G401 (cell line): ENCODE measurements around the gene MAGI1. TPM values are rescaled to one million over a fixed set of nuclear protein-coding genes. Genes with fewer than 3 reads are reported as not detected.
"Not testable (repeated sequence)": the region's sequence is repeated elsewhere in the genome, so short reads cannot be mapped to it uniquely, and the experiment has no call there.

Experiments
- DNase-seq: peaks from one replicate; pipeline ENCODE4 v3.0.0-alpha.2; 2015; ENCODE audit warnings: low spot score
- in situ Hi-C: cut with HindIII; loops from 2 replicates; pipeline ENCODE4 v1.10.0; 2016; ENCODE audit warnings: low sequenced_read_pairs, mixed read lengths
- total RNA-seq: library from RNA; depleted of rRNA; stranded (reverse); fragments of >200 nt; shearing (Covaris generic); gene quantifications from 2 replicates; pipeline ENCODE4 v1.2.3, GENCODE V29; 2014

The MAGI1 gene
- total RNA-seq, 1 experiment from 2014 or later, result 7.7 TPM

DNA sequence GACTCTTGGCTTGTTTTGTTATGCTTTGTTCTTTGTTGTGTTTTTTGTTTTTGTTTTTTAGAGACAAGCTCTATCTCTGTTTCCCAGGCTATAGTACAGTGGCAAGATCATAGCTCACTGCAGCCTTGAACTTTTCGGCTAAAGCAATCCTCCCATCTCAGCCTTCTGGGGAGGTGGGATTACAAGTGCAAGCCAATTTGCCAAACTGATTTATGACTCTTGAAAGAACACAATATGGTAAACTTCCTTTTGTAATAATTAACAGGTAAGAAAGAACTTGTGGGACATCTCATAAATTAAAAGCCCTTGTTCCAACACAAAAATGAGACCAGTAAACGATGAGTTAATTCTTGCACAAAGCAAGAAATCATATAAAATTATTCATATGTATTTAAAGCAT is 476.3 kb downstream of the MAGI1 start:
- DNase-seq, result no peak
- in situ Hi-C loops, result no loop called here

DNA sequence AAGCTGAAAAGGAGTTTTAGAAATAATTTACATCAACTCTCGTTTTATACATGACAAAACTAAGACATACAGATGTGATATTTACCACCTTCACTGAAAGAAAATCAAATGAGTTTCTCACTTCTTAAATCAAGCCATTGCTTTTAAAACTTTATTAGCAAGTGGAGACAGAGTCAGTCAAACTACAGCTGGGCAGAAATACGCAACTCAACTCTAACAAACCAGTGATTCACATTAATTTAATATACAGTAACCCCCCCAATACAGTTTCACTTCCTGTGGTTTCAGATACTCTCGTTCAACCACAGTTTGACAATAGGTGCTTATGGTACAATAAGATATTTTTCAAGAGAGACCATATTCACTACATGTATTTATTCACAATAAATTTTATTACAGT is 477.1 kb downstream of the MAGI1 start:
- DNase-seq, result no peak
- in situ Hi-C loops, result no loop called here

DNA sequence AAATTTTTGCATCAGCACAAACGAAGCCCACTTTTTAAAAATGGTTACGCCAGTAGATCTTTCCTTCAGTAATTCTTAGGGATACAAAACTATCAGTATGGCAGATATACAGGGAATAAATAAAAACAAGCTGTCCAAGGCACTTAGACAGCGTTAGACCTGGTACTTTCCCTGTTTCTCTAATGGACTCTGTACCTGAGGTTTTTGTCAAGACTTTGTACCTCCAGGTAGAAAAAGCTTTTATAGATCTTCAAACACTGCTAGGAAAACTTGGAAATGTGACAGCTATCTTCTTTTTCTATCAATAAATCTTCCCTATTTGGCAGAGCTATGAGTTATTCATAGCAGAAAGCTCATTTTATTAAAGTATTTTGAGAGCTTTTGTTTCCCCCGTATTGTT is 477.8 kb downstream of the MAGI1 start:
- DNase-seq, result no peak
- in situ Hi-C loops, result no loop called here

DNA sequence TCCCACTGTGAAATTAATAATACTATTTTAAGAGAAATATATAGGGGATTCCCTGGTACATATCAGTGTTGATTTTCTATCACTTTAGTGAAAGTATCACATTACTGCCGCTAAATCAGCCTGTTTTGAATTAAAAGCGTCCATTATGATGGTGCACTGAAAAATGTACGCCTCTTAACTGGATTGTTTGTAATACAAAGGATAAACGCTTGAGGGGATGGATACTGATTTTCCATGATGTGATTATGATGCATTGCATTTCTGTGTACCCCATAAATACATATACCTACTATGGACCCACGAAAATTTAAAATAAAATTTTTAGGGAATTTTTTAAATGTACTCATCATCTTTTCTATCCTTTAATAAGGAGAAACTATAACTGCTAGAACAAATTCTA is 478.6 kb downstream of the MAGI1 start:
- DNase-seq, result no peak
- in situ Hi-C loops, result no loop called here

DNA sequence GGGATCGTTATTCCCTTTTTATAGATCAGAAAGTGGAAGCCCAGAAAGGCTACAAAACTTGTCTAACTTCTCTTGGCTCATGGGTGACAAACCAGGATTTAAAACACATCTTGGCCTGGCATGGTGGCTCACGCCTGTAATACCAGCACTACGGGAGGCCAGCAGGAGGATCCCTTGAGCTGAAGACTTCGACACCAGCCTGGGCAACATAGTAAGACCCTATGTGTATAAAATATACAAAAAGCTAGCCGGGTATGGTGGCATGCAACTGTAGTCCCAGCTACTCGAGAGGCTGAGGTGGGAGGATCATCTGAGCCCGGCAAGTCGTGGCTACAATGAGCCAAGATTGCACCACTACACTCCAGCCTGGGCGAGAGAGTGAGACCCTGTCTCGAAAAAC is 479.1 kb downstream of the MAGI1 start:
- in situ Hi-C loops, result no loop called here
- no peak for DNase-seq

DNA sequence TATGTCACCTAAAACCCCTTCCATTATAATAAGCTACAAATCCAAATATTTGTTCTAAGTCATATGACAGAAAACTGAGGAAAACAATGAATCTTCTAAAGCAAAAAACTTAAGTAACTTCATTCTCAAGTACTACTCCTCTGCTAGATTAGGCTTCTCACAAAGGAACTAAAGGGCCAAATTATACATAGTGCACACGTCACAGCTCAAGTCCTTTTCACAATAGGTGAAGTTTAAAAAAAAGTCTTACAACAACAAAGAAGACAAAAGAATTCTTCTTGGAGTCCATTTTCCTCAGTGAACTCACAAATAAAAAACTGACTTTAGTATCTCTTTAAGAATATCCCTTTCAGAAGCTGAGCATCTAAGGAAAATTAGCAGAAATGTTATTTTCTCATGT is 479.9 kb downstream of the MAGI1 start:
- no peak for DNase-seq
- in situ Hi-C loops, result no loop called here

DNA sequence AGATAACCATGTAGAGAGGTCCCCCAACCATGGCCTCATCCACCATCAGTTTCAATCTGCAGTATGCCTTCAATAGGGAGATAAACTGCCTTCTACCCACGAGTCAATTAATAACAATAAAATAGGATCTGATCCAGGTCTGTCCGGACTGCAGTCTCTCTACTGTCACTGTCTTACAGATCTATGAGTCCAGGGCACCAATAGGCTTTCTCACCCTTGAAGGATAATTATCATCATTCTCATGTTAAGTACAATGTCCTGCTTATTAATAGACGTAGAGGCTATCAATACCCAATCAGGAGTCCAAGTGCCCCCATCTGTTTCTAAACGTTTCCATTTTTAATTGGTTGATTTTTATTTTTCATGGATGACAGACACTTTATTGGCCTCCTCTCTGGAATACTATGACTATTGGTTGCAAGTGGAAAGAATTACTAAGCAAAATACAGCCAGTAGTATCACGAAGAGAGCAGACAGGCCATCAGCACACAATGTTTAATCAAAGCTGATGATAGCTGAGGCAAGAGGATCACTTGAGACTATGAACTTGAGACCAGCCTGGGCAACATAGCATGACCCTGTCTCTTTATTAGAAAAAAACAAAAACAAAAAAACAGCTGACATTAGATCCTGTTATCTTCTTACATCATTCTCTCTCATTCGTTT is 480.7 kb downstream of the MAGI1 start:
- in situ Hi-C loops, result no loop called here
- no peak for DNase-seq

DNA sequence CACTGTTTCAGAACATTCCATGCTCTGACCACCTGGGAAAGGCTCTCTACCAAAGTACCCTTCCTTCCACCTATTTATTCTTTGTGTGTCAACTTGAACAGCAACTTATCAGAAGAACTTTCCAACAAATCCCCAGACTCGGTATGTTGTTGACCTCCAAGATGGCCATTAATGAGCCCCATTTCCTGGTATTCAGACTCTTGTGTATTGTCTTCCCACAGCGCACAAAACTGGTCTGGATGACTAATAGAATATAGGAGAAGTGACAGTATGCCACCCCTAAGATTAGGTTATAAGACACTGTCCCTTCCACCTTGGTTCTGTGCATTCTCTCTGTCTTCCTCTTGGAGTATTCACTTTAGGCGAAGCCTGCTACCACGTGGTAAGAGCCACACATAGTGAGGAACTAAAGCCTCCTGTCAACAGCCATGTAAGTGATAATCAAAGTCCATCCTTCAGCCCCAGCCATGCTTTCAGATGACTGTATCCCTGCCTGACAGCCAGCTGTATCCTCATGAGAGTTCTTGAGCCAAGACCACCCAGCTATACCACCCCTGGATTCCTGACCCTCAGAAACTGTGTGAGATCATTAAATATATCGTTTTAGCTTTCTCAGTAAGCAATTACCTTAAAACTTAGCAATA is 481.7 kb downstream of the MAGI1 start:
- in situ Hi-C loops, result no loop called here
- no peak for DNase-seq

DNA sequence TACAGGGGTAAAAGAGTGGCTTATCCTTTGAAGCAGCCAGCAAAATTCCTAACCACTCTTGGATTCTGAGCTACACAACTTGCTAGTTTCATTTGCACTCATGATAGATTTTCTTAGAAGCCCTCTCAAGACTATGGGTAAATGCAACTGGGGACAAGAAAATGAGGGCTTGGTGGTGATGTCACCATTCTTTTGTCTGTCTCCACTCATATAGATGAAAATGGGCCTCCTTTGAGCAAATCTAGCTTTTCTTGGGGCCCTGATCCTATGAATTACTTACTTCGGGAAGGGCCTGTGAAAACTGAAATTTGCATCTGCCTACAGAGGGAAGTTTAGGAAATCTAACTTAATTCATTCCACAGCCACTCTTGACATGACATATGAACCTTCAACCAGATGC is 486.3 kb downstream of the MAGI1 start:
- in situ Hi-C loops, result no loop called here
- DNase-seq, result no peak

DNA sequence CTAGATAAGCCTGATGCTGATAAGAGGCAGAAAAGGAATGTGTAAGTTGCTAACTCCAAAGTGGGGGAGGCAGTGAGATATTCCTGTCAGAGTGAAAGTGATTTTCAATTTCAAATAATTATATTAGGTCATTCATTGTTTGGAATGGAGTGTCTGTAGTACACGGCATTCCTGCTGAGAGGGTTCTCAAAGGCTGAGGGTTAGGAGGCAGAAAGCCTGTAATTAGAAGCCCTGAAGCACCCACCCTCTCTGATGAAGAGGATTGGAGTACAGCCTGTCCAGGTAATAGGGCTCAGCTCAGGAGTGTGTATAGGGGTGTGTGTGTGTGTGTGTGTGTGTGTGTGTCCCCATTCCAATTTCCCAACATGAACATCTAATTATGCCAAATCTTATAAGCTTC is 486.8 kb downstream of the MAGI1 start:
- in situ Hi-C loops, result no loop called here
- DNase-seq, result no peak

DNA sequence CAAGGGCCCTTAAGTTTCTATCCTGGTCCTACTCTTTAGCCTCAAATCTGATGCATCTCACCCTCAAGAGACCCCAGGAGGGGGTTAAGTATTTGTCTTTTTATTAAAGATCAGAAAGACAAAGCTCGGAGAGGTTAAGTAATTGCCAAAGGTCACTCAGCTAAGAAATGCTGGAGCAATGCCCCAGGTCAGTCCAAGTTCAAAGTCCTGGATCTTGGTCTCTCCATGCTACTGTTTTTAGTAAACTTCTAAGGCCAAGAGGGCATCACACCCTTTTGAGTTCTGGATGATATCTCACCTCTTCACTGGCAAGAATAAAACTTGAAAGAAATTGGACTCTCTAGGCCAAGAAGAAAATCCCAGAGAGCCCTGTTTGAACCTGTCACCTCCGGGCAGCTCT is 488.6 kb downstream of the MAGI1 start:
- DNase-seq, result no peak
- in situ Hi-C loops, result no loop called here

DNA sequence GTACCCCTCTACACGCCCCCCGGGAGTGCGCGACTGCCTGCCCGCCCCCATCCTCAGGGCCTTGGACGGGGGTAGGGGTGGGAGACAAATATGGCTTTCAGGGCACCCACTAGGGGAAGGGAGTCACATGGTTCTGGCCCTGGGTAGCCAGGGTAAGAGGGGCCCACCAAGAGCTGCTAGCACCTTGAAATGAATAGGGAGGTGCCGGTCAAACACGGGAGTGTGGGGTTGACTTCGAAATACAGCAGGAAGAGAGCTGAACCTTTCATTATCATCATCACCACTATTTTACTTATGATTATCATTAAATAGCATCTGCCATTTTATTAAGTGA is 489.1 kb downstream of the MAGI1 start:
- no peak for DNase-seq
- in situ Hi-C loops, result no loop called here

DNA sequence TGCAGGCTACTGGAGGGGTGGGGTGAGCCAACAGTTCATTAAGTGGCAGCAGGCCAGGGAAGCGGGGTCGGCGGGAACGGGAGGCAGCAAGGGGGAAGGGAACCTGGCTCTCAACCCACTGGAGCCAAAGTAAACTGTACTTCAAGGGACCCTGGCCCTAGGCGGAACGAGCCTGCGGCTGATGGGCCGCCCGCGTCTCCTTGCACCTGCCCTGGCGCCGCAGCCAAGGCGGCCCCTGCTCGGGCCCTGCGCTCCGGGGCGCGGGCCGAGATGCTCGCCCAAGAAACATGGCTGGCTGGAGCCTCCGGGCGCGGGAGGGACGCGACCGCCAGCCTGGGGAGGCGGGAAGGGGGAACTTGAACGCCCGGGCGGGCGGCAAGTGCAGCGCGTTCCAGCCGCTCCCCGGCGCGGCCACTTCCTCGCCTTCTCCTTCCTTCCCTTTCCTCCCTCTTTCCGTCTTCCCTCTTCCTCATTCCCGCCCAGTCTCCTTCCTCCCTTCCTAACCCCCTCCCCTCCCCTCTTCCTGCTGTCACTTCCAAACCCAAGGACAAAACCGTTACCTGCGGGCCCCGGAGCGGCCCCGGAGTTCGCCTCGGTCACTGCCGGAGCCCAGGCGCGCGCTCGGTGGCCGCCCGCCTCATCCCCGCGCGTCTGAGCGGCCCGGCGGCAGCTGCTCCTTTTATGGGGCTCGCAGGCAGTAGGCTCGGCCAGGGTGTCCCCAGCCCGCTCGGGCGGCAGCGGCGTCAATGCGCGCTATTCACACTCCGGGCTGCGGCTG is 489.7 kb downstream of the MAGI1 start:
- peak; percentile 32 for DNase-seq
- in situ Hi-C loops, result no loop called here

DNA sequence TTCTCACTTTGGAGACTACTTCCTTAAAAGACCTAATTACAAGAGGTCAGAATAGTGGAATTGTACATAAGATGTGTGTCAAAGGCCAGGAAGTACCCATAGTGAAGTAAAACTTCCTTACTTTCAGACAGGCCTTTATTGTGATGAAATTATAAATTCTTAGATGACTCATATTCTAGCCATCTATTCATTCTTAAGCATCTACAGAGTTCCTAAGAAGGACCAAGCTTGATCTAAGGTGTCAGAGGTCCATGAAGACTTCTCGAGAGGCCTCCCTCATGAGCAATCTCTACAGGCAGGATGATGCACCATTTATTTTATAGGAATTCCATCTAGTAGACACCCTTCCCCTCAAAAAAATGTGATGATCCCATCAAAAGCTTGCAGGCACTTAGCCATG is 493.3 kb downstream of the MAGI1 start:
- in situ Hi-C loops, result no loop called here
- no peak for DNase-seq

DNA sequence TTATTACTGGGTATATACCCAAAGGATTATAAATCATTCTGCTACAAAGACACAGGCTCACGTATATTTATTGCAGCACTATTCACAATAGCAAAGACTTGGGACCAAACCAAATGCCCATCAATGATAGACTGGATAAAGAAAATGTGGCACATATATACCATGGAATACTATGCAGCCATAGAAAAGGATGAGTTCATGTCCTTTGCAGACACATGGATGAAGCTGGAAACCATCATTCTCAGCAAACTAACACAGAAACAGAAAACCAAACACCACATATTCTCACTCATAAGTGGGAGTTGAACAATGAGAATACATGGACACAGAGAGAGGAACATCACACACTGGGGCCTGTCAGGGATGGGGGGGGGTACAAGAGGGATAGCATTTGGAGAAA is 495.3 kb downstream of the MAGI1 start:
- in situ Hi-C loops, DNase-seq: not testable (repeated sequence)

DNA sequence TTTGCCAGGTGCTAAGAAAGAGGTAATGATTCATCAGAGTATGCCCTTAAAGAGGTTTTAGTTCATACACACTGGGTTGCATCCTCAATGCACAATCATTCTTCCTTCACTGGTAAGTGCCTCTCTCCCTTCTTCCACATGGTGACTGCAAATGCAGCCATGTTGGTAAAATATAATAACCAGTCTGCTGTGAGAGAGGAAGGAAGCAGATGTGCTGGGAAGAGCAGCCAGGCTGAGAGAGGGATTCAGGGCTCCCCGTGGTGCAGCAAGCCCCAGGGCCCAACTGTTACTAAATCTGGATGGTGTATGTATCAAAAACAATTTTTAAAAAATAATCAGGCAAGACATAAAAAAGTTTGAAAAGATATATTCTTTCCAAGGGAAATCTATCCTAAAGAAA is 498.1 kb downstream of the MAGI1 start:
- in situ Hi-C loops, result no loop called here
- DNase-seq, result no peak

DNA sequence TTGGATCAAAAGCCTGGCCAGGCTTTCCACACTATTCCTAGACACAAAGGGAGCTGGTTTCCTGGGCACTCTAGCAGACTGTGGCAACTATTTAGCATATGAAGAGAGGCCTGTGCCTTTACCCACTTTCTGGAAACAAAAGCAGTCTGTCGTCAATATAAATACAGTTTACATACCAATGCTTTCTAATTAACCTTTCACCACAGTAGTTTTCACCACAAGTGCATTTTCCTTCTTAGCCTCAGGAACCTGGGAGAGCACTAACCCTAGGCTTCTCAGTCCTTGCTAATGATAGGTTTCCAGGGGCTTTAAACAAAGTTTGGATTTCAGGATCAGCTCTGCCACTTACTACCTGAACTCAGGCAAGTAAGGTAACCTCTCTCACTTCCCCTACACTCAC is 499.1 kb downstream of the MAGI1 start:
- DNase-seq, result no peak

DNA sequence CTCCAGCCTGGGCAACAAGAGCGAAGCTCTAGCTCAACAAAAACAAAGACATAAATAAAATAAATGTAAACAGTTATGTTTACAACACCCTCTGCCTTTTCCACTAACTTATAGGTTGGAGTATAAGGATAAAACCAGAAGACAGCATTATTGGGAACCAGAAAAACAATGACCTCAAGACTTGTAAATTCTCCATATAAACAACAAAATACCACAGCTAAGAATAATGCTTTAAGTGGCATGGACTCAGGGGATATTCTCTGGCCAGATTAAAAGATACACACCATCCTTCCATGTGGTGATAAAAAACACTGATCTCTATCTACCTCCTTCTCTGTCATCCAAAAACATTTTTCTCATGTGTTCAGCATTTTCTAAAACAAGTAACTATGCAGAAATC is 500.6 kb downstream of the MAGI1 start:
- in situ Hi-C loops, result no loop called here

More for the DNA sequence above, 499.1 kb downstream of the MAGI1 start:
- in situ Hi-C loops, result no loop called here

DNA sequence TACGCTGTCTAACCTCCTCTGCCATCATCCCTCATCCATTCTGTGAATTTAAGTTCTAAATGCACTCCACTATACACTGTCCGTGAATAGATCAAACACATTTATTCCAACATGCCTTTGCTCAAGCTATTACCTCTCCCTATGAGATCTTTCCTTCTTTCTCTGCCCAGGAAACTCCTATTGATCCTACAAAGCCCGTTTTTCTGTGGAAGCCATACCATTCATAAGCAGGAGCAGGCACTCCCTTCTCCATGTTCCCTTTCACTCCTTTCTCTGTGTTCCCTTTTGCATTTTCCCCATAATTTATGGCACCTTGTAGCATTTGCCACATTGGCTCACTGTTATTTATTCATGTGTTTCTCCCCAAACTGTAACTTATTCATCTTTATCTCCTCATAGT is 501.6 kb downstream of the MAGI1 start:
- no peak for DNase-seq
- in situ Hi-C loops, result no loop called here

More for the DNA sequence above, 500.6 kb downstream of the MAGI1 start:
- DNase-seq, result no peak

DNA sequence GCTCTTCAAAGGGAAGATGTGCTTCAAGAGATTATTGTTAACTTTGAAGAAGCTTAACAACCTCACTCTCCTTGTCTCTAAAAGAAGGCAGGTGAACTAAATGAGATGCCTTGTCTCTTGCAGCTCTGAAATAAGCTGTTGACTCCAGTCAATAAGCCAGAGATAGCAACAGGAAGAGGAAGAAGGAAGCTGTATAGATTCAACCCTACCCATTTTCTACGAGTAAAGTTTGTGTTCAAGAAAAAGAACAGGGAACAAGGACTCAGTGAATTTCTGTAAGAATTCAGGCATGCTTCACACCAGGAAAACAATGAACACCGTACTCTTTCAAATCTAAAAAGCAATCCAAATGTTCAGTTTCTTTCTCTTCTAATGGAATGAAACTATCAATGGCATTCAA is 503.5 kb downstream of the MAGI1 start:
- in situ Hi-C loops, result no loop called here
- no peak for DNase-seq

DNA sequence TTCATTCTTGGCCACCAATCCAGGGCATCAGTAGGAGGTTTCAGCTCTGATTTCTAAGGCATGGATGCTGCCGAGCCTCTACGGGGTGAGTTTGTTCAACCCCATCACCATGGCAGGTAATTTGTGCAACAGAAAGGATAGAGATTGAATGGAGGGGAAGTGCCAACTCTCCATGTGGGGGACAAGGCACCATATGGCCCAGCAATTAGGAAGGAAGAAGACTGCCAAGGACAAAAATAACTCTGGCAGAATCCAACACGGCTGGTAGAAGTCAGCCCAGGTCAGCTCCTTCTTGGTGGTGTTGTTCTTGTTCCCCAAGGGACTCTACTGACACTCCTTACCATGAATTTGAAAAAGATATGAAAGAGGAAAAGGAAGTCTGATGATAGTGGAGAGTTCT is 503.9 kb downstream of the MAGI1 start:
- peak; percentile 96 for DNase-seq
- in situ Hi-C loops, result no loop called here
